Pancreas (tissue), 10 donors: ENCODE measurements around the gene HDAC4. TPM values are rescaled to one million over a fixed set of nuclear protein-coding genes. Genes with fewer than 3 reads are reported as not detected.

Experiments used
- ATAC-seq, 4 donors: fragments of 200-7000 bp; cut with Tn5 transposase; one replicate each; pipeline versions ENCODE4 v1.8.0 to v1.9.1; 2020; ENCODE audit warnings: mild to moderate bottlenecking in 4 of 4, moderate library complexity in 4 of 4
- DNase-seq, 6 donors: peaks; one replicate each; pipeline ENCODE4 v3.0.0-alpha.2; 2020
- FAIRE-seq: peaks from 2 replicates; lab custom pipeline; 2012; peaks lifted over from hg19 to GRCh38; lab: Jason Lieb, UNC
- H3K27ac ChIP-seq, 4 donors: fragments of 200-600 bp; sonication (generic); 1 replicate in 3 of 4; 2 replicates in 1 of 4; pipeline versions ENCODE4 v1.5.0 to v1.8.0; 2020
- H3K27me3 ChIP-seq, 4 donors: fragments of 200-600 bp; one replicate each; pipeline ENCODE4 v1.8.0; 2021
- H3K36me3 ChIP-seq, 3 donors: fragments of 200-600 bp; sonication (generic) in 1 of 3; one replicate each; pipeline versions ENCODE4 v1.5.0 to v1.8.0; 2020 to 2021
- H3K4me1 ChIP-seq, 3 donors: fragments of 200-600 bp; one replicate each; pipeline ENCODE4 v1.8.0; 2021
- H3K4me3 ChIP-seq, 4 donors: fragments of 200-600 bp; sonication (generic) in 2 of 4; one replicate each; pipeline versions ENCODE4 v1.5.0 to v1.8.0; 2020 to 2021
- H3K9me3 ChIP-seq, 4 donors: fragments of 200-600 bp; one replicate each; pipeline ENCODE4 v1.8.0; 2021
- WGBS, 2 donors: extraction: QIAGEN DNeasy Blood & Tissue Kit; methylation state at CpG; one replicate each; pipeline ENCODE4 v1.1.7; 2013; 5-methylcytosine and 5-hydroxymethylcytosine counted together
- intact Hi-C, 3 donors: fragments of 100-400 bp; cut with DNase I; formaldehyde crosslinking; loops; one replicate each; pipeline versions ENCODE4 v1.11.1 to v1.14.2; 2022
- polyA plus RNA-seq, 2 donors: library from polyadenylated mRNA; stranded (reverse); fragments of 200-250 nt; gene quantifications; one replicate each; pipeline ENCODE4 v1.2.3, GENCODE V29; 2013
- total RNA-seq, 6 donors: library from RNA; stranded (reverse); fragmentation: NEBNext Ultra II Directional in 4 of 6; extraction: Animal tissue kit (Norgen Biotek cat#: 25700) in 4 of 6; gene quantifications; one replicate each; pipeline versions ENCODE4 v1.2.1 to v1.2.4, GENCODE V29; 2021 to 2023
- TF ChIP-seq, protein P1 (sequence below), 4 donors: fragments of 200-600 bp; sonication (generic) in 3 of 4; IDR thresholded peaks; one replicate each; pipeline versions ENCODE4 v1.5.0 to v1.8.0; 2021; ENCODE audit warnings: antibody characterized with exemption in 4 of 4
- donor health status: healthy with polysubstance abuse.
- donor health status: DM: no; HTN: no; CAD: no; lungs with moderate emphysema.
- donor health status: DM: no; HTN: no; CAD: no.
- donor health status: control.
- donor health status: control.
- donor health status: Bipolar disorder and iron deficiency.
- donor health status: DM: yes; HTN: yes; CAD: no.
- donor health status: DM: no; HTN: no; CAD: no.
- donor health status: DM: no; HTN: no; CAD: no.
- donor health status: DM: yes; HTN: yes; CAD: no.

The HDAC4 gene
- total and polyA plus RNA-seq, 8 donors, result 8.2 to 31.8 (median 16.6) TPM

DNA sequence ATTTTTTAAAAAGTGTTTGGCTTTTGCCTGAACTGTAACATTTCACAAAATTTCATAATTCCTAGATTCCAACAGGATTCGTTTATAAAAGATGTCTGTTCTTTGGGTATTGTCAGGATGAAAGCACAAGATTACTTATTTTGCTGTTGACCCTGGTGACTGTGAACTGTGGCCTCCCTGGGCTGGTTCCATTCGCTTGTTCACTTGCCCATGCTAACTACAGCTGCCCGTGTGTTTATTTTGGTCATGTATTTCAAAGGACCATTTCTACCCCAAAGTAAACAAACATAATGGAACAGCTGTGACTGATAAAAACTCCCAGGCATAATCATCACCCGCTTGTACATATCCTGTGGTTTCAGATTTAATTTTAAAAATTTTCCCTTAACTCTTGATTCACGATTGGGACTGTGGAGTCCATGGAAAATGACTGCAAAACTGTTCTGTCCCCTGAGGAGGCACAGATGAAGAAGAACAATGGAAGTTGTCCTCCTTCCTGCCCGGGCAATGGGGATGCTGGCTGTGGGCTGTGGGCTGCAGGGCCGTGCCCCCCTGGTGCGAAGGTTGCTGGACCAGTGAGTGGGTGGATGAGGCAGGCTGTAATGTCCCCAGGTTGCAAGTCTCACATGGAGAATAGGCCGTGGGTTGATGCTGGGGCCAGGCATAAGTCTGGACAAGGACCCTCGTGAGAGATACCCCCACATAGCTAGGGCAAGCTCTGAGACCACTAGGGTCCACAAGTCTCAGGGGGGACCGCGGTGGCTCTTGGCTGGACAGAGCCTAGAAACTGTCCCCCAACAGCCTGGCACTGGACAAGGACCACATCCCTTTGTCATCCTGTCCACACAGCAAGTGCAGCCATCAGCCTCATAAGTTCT, 28.9 kb upstream of the HDAC4 start:
- no peaks in the 10 kb centered on the region for H3K27me3 ChIP-seq
- H3K4me1 ChIP-seq, result no peaks in the 10 kb centered on the region
- H3K4me3 ChIP-seq, result no peak overlapping the region
- H3K27ac ChIP-seq, result no peak overlapping the region
- H3K36me3 ChIP-seq, result no peaks in the 10 kb centered on the region
- ATAC-seq (peak in 1 of 4 donors; percentile 70), FAIRE-seq (no peak), DNase-seq (no peak)
- no peaks in the 10 kb centered on the region for H3K9me3 ChIP-seq
- TF ChIP-seq, protein P1, sequence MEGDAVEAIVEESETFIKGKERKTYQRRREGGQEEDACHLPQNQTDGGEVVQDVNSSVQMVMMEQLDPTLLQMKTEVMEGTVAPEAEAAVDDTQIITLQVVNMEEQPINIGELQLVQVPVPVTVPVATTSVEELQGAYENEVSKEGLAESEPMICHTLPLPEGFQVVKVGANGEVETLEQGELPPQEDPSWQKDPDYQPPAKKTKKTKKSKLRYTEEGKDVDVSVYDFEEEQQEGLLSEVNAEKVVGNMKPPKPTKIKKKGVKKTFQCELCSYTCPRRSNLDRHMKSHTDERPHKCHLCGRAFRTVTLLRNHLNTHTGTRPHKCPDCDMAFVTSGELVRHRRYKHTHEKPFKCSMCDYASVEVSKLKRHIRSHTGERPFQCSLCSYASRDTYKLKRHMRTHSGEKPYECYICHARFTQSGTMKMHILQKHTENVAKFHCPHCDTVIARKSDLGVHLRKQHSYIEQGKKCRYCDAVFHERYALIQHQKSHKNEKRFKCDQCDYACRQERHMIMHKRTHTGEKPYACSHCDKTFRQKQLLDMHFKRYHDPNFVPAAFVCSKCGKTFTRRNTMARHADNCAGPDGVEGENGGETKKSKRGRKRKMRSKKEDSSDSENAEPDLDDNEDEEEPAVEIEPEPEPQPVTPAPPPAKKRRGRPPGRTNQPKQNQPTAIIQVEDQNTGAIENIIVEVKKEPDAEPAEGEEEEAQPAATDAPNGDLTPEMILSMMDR (IDR thresholded peaks at IDR 0.05), result no peak
- intact Hi-C loops, result no loop called here
- WGBS, 2 donors, result 52 to 58% methylated on average over 12 of the region's 12 CpGs

DNA sequence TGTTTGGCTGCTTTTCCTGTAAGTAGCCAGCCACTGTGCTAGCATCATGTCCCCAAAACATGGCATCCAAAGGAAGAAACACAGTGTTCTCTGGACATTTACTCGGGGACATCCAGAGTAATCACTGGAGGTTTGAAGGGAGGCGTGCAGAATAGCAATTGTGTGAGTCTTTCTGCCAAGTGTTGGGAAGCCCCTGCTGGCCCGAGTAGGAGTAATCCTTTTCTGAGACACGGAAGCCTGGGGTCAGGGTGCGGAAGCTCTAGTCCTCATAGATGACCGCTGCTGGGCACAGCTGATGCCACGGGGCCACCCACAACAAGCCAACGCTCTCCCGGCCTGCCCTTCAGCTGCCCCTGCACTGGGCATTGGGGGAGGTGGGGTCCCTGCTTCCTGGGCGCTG, 24.8 kb upstream of the HDAC4 start:
- H3K4me3 ChIP-seq, result no peak overlapping the region
- no peaks in the 10 kb centered on the region for H3K4me1 ChIP-seq
- intact Hi-C loops, result no loop called here
- TF ChIP-seq, protein P1 (IDR thresholded peaks at IDR 0.05), result no peak
- no peaks in the 10 kb centered on the region for H3K27me3 ChIP-seq
- ATAC-seq, result no peak
- no peaks in the 10 kb centered on the region for H3K36me3 ChIP-seq
- H3K9me3 ChIP-seq, result no peaks in the 10 kb centered on the region
- DNase-seq, result no peak
- FAIRE-seq, result no peak
- 72 to 80% methylated on average over 10 of the region's 10 CpGs for WGBS, 2 donors
- no peak overlapping the region for H3K27ac ChIP-seq

DNA sequence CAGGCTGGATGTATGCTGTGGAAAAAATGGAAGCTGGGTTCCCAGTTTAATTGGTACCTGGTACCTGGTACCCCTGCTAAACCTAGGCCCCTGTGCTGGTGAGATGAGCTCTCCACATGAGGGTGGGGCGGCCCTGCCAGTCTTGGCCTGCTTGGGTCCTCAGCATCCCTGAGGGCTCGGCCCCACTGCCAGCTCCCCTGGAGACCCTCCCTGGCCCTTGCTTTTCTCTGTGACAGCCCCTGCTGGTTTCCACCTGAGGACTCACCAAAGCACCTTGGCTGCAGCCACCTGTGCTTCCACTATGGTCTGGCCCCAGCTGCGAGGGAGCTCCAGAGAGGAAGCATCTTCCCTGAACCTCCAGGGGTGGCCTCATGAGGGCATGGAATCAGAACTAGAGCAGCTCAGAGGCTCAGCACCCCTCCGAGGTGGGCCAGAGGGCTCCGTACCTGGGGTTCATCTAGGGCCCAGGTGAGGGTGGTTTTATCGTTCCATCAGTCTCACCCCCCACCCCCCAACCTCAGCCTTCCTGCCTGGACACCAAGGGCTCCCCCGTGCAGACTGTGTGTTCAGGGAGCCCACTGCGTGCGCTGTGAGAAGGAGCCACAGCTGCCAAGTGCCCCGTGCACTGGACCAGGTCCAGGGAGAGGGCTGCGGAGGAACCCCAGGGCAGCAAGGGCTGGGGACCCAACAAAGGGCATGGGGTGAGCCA, 23.7 kb upstream of the HDAC4 start:
- Histone ChIP-seq H3K4me1 (no peaks in the 10 kb centered on the region), H3K27ac (no peak overlapping the region), H3K9me3 (no peaks in the 10 kb centered on the region), H3K36me3 (no peaks in the 10 kb centered on the region), H3K27me3 (no peaks in the 10 kb centered on the region), H3K4me3 (no peak overlapping the region)
- intact Hi-C loops, result no loop called here
- TF ChIP-seq, protein P1 (IDR thresholded peaks at IDR 0.05), result no peak
- ATAC-seq, result no peak
- 73 to 76% methylated on average over 11 of the region's 11 CpGs for WGBS, 2 donors
- no peak for DNase-seq
- no peak for FAIRE-seq

DNA sequence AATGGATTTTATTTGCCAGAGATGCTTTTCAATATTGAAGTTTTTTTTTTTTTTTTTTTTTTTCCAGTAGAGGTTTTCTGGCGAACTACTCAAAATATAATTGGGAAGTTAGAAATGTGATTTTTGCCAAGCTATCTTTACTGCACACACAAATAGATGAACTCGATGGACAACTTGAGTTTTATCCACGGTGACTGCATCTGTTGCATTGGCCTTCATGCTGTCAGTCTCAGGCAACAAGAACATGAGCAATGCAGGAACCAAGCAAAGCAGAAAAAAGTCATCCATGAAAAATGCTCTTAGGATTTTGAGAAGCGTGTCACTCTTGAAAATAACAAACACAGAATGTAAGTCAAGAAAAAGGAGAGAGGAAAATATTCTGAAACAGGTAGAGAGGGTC, 22.7 kb upstream of the HDAC4 start:
- 73 to 80% methylated on average over 4 of the region's 4 CpGs for WGBS, 2 donors
- intact Hi-C loops, result no loop called here
- no peak overlapping the region for H3K27ac ChIP-seq
- no peak for FAIRE-seq
- DNase-seq, result no peak
- ATAC-seq, result no peak
- no peaks in the 10 kb centered on the region for H3K27me3 ChIP-seq
- H3K36me3 ChIP-seq, result no peaks in the 10 kb centered on the region
- H3K4me1 ChIP-seq, result no peaks in the 10 kb centered on the region
- TF ChIP-seq, protein P1 (IDR thresholded peaks at IDR 0.05), result no peak
- H3K9me3 ChIP-seq, result no peaks in the 10 kb centered on the region
- no peak overlapping the region for H3K4me3 ChIP-seq
